H9 (cell line): ENCODE data around the gene USP5. TPM values are rescaled to one million over a fixed set of nuclear protein-coding genes. Genes with fewer than 3 reads are reported as not detected.

ENCODE experiments used
- DNase-seq: peaks from one replicate; pipeline ENCODE4 v3.0.0-alpha.2; 2017
- H2AFZ ChIP-seq: one replicate; pipeline ENCODE4 v1.6.1; 2013; ENCODE audit warnings: mild to moderate bottlenecking, low read length, control low read depth, moderate library complexity
- H2AK5ac ChIP-seq: 2 replicates; pipeline ENCODE4 v1.6.1; 2013; ENCODE audit warnings: low read length, control low read depth, mixed read lengths; ENCODE audit not compliant: insufficient read length
- H2BK120ac ChIP-seq: one replicate; pipeline ENCODE4 v1.6.1; 2013; ENCODE audit warnings: low read depth, mild to moderate bottlenecking, low read length, control low read depth, inconsistent platforms; ENCODE audit not compliant: poor library complexity, severe bottlenecking
- H2BK12ac ChIP-seq: 2 replicates; pipeline ENCODE4 v1.6.1; 2013; ENCODE audit warnings: low read length, control low read depth, mixed read lengths, low read depth; ENCODE audit not compliant: insufficient read length
- H2BK15ac ChIP-seq: 2 replicates; pipeline ENCODE4 v1.6.1; 2013; ENCODE audit warnings: low read depth, low read length, control low read depth
- H2BK20ac ChIP-seq: one replicate; pipeline ENCODE4 v1.6.1; 2013; ENCODE audit warnings: low read depth, mild to moderate bottlenecking, low read length, control low read depth, inconsistent platforms; ENCODE audit not compliant: poor library complexity, severe bottlenecking
- H2BK5ac ChIP-seq: 2 replicates; pipeline ENCODE4 v1.6.1; 2013; ENCODE audit warnings: low read length, control low read depth, mixed read lengths; ENCODE audit not compliant: insufficient read length
- H3K14ac ChIP-seq: 2 replicates; pipeline ENCODE4 v1.6.1; 2013; ENCODE audit warnings: low read length, control low read depth; ENCODE audit not compliant: insufficient read depth
- H3K18ac ChIP-seq: 2 replicates; pipeline ENCODE4 v1.6.1; 2013; ENCODE audit warnings: low read depth, mild to moderate bottlenecking, mixed read lengths, low read length, control low read depth; ENCODE audit not compliant: insufficient read length
- H3K23ac ChIP-seq: 2 replicates; pipeline ENCODE4 v1.6.1; 2013; ENCODE audit warnings: low read length, control low read depth, mixed read lengths, low read depth; ENCODE audit not compliant: insufficient read length
- H3K23me2 ChIP-seq: 2 replicates; pipeline ENCODE4 v1.6.1; 2013; ENCODE audit warnings: low read depth, mild to moderate bottlenecking, mixed read lengths, low read length, control low read depth; ENCODE audit not compliant: insufficient read length, poor library complexity, severe bottlenecking
- H3K27ac ChIP-seq: 2 replicates; pipeline ENCODE4 v1.5.1; 2013; ENCODE audit warnings: low read length, control low read depth, mixed read lengths, low read depth; ENCODE audit not compliant: insufficient read length
- H3K27me3 ChIP-seq: 2 replicates; pipeline ENCODE4 v1.6.1; 2013; ENCODE audit warnings: low read length, control low read depth, inconsistent platforms; ENCODE audit not compliant: insufficient read depth
- H3K4ac ChIP-seq: 2 replicates; pipeline ENCODE4 v1.6.1; 2013; ENCODE audit warnings: low read depth, mild to moderate bottlenecking, control low read depth, inconsistent platforms, low read length, moderate library complexity
- H3K4me1 ChIP-seq: 2 replicates; pipeline ENCODE4 v1.6.1; 2013; ENCODE audit warnings: low read length, control low read depth, inconsistent platforms; ENCODE audit not compliant: insufficient read depth
- H3K4me2 ChIP-seq: 2 replicates; pipeline ENCODE4 v1.6.1; 2013; ENCODE audit warnings: low read length, control low read depth, mixed read lengths; ENCODE audit not compliant: insufficient read length, insufficient read depth
- H3K56ac ChIP-seq: 2 replicates; pipeline ENCODE4 v1.6.1; 2013; ENCODE audit warnings: low read depth, mild to moderate bottlenecking, mixed read lengths, low read length, control low read depth; ENCODE audit not compliant: insufficient read length
- H3K79me1 ChIP-seq: 2 replicates; pipeline ENCODE4 v1.6.1; 2013; ENCODE audit warnings: low read depth, mild to moderate bottlenecking, moderate library complexity, low read length, control low read depth, inconsistent platforms; ENCODE audit not compliant: insufficient read depth, poor library complexity, severe bottlenecking
- H3K79me2 ChIP-seq: 2 replicates; pipeline ENCODE4 v1.6.1; 2013; ENCODE audit warnings: low read length, control low read depth, inconsistent platforms; ENCODE audit not compliant: insufficient read depth
- H3K9ac ChIP-seq: 2 replicates; pipeline ENCODE4 v1.6.1; 2013; ENCODE audit warnings: low read length, control low read depth, mixed read lengths; ENCODE audit not compliant: insufficient read length; ENCODE audit errors: extremely low read depth
- H3K9me3 ChIP-seq: one replicate; pipeline ENCODE4 v1.6.1; 2013; ENCODE audit warnings: low read depth, low read length, inconsistent platforms; ENCODE audit not compliant: control insufficient read depth
- H3T11ph ChIP-seq: one replicate; pipeline ENCODE4 v1.6.1; 2013; ENCODE audit warnings: mild to moderate bottlenecking, low read length, control low read depth, inconsistent platforms
- H4K20me1 ChIP-seq: one replicate; pipeline ENCODE4 v1.6.1; 2013; ENCODE audit not compliant: control insufficient read depth, insufficient read length, insufficient read depth
- H4K5ac ChIP-seq: 2 replicates; pipeline ENCODE4 v1.6.1; 2013; ENCODE audit warnings: low read depth, mild to moderate bottlenecking, mixed read lengths, low read length, control low read depth; ENCODE audit not compliant: insufficient read length
- H4K8ac ChIP-seq: replicated peaks from 2 replicates; pipeline ENCODE4 v1.6.1; 2013; ENCODE audit warnings: low read length, control low read depth, mixed read lengths, low read depth; ENCODE audit not compliant: insufficient read length
- H4K91ac ChIP-seq: 2 replicates; pipeline ENCODE4 v1.6.1; 2013; ENCODE audit warnings: low read depth, mild to moderate bottlenecking, moderate library complexity, mixed read lengths, low read length, control low read depth; ENCODE audit not compliant: insufficient read length
- H3K27ac Mint-ChIP-seq, 3 experiments: 2 replicates in 2 of 3; 3 replicates in 1 of 3; pipeline ENCODE4 v1.8.0; 2020 to 2021; ENCODE audit warnings: mixed read lengths in 3 of 3, mild to moderate bottlenecking in 1 of 3, moderate library complexity in 1 of 3
- H3K27me3 Mint-ChIP-seq: 2 replicates; pipeline ENCODE4 v1.8.0; 2021; ENCODE audit warnings: low read depth, mild to moderate bottlenecking, moderate library complexity, mixed read lengths
- H3K36me3 Mint-ChIP-seq, 3 experiments: 2 replicates in 2 of 3; 3 replicates in 1 of 3; pipeline ENCODE4 v1.8.0; 2020 to 2021; ENCODE audit warnings: low read depth in 3 of 3, mixed read lengths in 3 of 3; ENCODE audit not compliant: insufficient read depth in 1 of 3
- H3K4me1 Mint-ChIP-seq, 2 experiments: 2 replicates each; pipeline ENCODE4 v1.8.0; 2020; ENCODE audit warnings: mixed read lengths in 2 of 2
- H3K4me3 Mint-ChIP-seq, 2 experiments: 2 replicates in 1 of 2; 3 replicates in 1 of 2; pipeline ENCODE4 v1.8.0; 2020 to 2021; ENCODE audit warnings: mild to moderate bottlenecking in 2 of 2, mixed read lengths in 2 of 2, moderate library complexity in 1 of 2
- H3K9me3 Mint-ChIP-seq, 2 experiments: 2 replicates in 1 of 2; 3 replicates in 1 of 2; pipeline ENCODE4 v1.8.0; 2020; ENCODE audit warnings: mild to moderate bottlenecking in 2 of 2, mixed read lengths in 2 of 2, moderate library complexity in 1 of 2
- CTCF ChIP-seq: fragments of 200-600 bp; sonication (generic); conservative IDR thresholded peaks from 3 replicates; pipeline ENCODE4 v1.8.0; 2021; ENCODE audit warnings: antibody characterized with exemption, mild to moderate bottlenecking
- WGBS: extraction: QIAGEN DNeasy Blood & Tissue Kit; methylation state at CpG from one replicate; pipeline ENCODE4 v1.1.7; 2013; ENCODE audit warnings: missing lambda C conversion rate, low lambda C conversion rate, mixed read lengths; ENCODE audit not compliant: insufficient read length; ENCODE audit errors: extremely low coverage; 5-methylcytosine and 5-hydroxymethylcytosine counted together
- total RNA-seq: library from RNA; stranded (reverse); gene quantifications from 2 replicates; pipeline ENCODE4 v1.2.1, GENCODE V29; 2021

USP5 gene
- total RNA-seq, 1 experiment from 2014 or later, result 143 TPM

GRCh38 chr12:6807170-6807569 is 44.8 kb upstream of the USP5 start:
- no CpG with 5 or more reads among the region's 1 CpG for WGBS

More at GRCh38 chr12:6807170-6807569, 44.8 kb upstream of the USP5 start:
- Histone ChIP-seq H3K27me3 (no peaks in the 10 kb centered on the region), H4K8ac (no peak overlapping the region), H4K20me1 (no peaks in the 10 kb centered on the region), H3K23ac (no peak overlapping the region), H3K23me2 (no peaks in the 10 kb centered on the region), H3K4ac (no peak overlapping the region), H3K14ac (no peak overlapping the region), H3K4me1 (peaks cover 2% of the 10 kb centered on the region; the same call in 1 of the 2 replicates), H2BK12ac (no peak overlapping the region), H3K4me2 (no peak overlapping the region), H3K56ac (no peak overlapping the region), H3K9ac (no peak overlapping the region), H3K27ac (no peak overlapping the region), H3K18ac (no peak overlapping the region), H2BK20ac (no peak overlapping the region), H4K5ac (no peak overlapping the region), H3K9me3 (no peaks in the 10 kb centered on the region), H2AFZ (no peak overlapping the region), H2BK15ac (no peak overlapping the region), H3K79me1 (no peaks in the 10 kb centered on the region), H2BK120ac (no peak overlapping the region), H4K91ac (no peak overlapping the region), H2AK5ac (no peak overlapping the region), H2BK5ac (no peak overlapping the region), H3K79me2 (no peaks in the 10 kb centered on the region; the same call in 1 of the 2 replicates), H3T11ph (no peak overlapping the region)
- peaks cover 19% of the 10 kb centered on the region for H3K27me3 Mint-ChIP-seq
- peaks cover 19 to 25% of the 10 kb centered on the region in 2 experiments for H3K4me1 Mint-ChIP-seq
- H3K27ac Mint-ChIP-seq, result no peak overlapping the region
- no peak overlapping the region; a peak in 1 of 5 replicates for H3K4me3 Mint-ChIP-seq
- peaks cover 0 to 4% (median 2%) of the 10 kb centered on the region in 3 experiments; a peak in 4 of 7 replicates for H3K36me3 Mint-ChIP-seq
- H3K9me3 Mint-ChIP-seq, result peaks cover 2 to 3% of the 10 kb centered on the region in 2 experiments; a peak in 3 of 5 replicates
- DNase-seq, result no peak
- no peak for TF ChIP-seq CTCF
